Pancreas (tissue), 10 donors: ENCODE measurements around the gene NDUFS5. TPM values are rescaled to one million over a fixed set of nuclear protein-coding genes. Genes with fewer than 3 reads are reported as not detected.
A peak's percentile ranks its signal among the peaks of the same experiment; 100 is the strongest.
"Not testable (repeated sequence)": the region's sequence is repeated elsewhere in the genome, so short reads cannot be mapped to it uniquely, and the experiment has no call there.

Experiments
- ATAC-seq, 4 donors: fragments of 200-7000 bp; cut with Tn5 transposase; one replicate each; pipeline versions ENCODE4 v1.8.0 to v1.9.1; 2020; ENCODE audit warnings: mild to moderate bottlenecking in 4 of 4, moderate library complexity in 4 of 4
- DNase-seq, 6 donors: peaks; one replicate each; pipeline ENCODE4 v3.0.0-alpha.2; 2020
- FAIRE-seq: peaks from 2 replicates; lab custom pipeline; 2012; peaks lifted over from hg19 to GRCh38; lab: Jason Lieb, UNC
- H3K27ac ChIP-seq, 4 donors: fragments of 200-600 bp; sonication (generic); 1 replicate in 3 of 4; 2 replicates in 1 of 4; pipeline versions ENCODE4 v1.5.0 to v1.8.0; 2020
- H3K27me3 ChIP-seq, 4 donors: fragments of 200-600 bp; one replicate each; pipeline ENCODE4 v1.8.0; 2021
- H3K36me3 ChIP-seq, 3 donors: fragments of 200-600 bp; sonication (generic) in 1 of 3; one replicate each; pipeline versions ENCODE4 v1.5.0 to v1.8.0; 2020 to 2021
- H3K4me1 ChIP-seq, 3 donors: fragments of 200-600 bp; one replicate each; pipeline ENCODE4 v1.8.0; 2021
- H3K4me3 ChIP-seq, 4 donors: fragments of 200-600 bp; sonication (generic) in 2 of 4; one replicate each; pipeline versions ENCODE4 v1.5.0 to v1.8.0; 2020 to 2021
- H3K9me3 ChIP-seq, 4 donors: fragments of 200-600 bp; one replicate each; pipeline ENCODE4 v1.8.0; 2021
- WGBS, 2 donors: extraction: QIAGEN DNeasy Blood & Tissue Kit; methylation state at CpG; one replicate each; pipeline ENCODE4 v1.1.7; 2013; 5-methylcytosine and 5-hydroxymethylcytosine counted together
- intact Hi-C, 3 donors: fragments of 100-400 bp; cut with DNase I; formaldehyde crosslinking; loops; one replicate each; pipeline versions ENCODE4 v1.11.1 to v1.14.2; 2022
- polyA plus RNA-seq, 2 donors: library from polyadenylated mRNA; stranded (reverse); fragments of 200-250 nt; gene quantifications; one replicate each; pipeline ENCODE4 v1.2.3, GENCODE V29; 2013
- total RNA-seq, 6 donors: library from RNA; stranded (reverse); fragmentation: NEBNext Ultra II Directional in 4 of 6; extraction: Animal tissue kit (Norgen Biotek cat#: 25700) in 4 of 6; gene quantifications; one replicate each; pipeline versions ENCODE4 v1.2.1 to v1.2.4, GENCODE V29; 2021 to 2023
- TF ChIP-seq, protein P1 (sequence below), 4 donors: fragments of 200-600 bp; sonication (generic) in 3 of 4; IDR thresholded peaks; one replicate each; pipeline versions ENCODE4 v1.5.0 to v1.8.0; 2021; ENCODE audit warnings: antibody characterized with exemption in 4 of 4
- donor health status: healthy with polysubstance abuse.
- donor health status: DM: no; HTN: no; CAD: no; lungs with moderate emphysema.
- donor health status: DM: no; HTN: no; CAD: no.
- donor health status: control.
- donor health status: control.
- donor health status: Bipolar disorder and iron deficiency.
- donor health status: DM: yes; HTN: yes; CAD: no.
- donor health status: DM: no; HTN: no; CAD: no.
- donor health status: DM: no; HTN: no; CAD: no.
- donor health status: DM: yes; HTN: yes; CAD: no.

The NDUFS5 gene
- total and polyA plus RNA-seq, 8 donors = 52.2 to 319 (median 76.5) TPM

- intact Hi-C loops = no loop called here
- no peaks in the 10 kb centered on the region for H3K4me1 ChIP-seq
- no peak for DNase-seq
These were observed 25.8 kb downstream of the NDUFS5 start for GRCh38 chr1:39051956-39052355.

DNA sequence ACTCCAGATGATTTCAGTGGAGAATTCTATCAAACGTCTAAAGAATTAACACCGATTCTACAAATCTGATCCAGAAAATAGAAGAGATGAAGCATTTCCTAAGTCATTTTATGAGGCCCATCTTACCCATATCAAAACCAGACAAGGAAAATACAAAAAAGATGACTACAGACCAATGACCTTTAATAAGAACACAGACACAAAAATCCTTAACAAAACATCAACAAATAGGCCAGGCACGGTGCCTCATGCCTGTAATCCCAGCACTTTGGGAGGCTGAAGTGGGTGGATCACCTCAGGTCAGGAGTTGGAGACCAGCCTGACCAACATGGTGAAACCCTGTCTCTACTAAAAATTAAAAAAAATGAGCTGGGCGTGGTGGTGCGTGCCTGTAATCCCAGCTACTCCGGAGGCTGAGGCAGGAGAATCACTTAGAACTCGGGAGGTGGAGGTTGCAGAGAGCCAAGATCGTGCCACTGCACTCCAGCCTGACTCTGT lies 29.1 kb downstream of the NDUFS5 start:
- 91 to 92% methylated on average over 8 of the region's 8 CpGs for WGBS, 2 donors
- H3K27me3 ChIP-seq, H3K9me3 ChIP-seq, H3K27ac ChIP-seq, ATAC-seq, H3K4me1 ChIP-seq, intact Hi-C loops, H3K36me3 ChIP-seq, H3K4me3 ChIP-seq, FAIRE-seq, DNase-seq: not testable (repeated sequence)

More at GRCh38 chr1:39051956-39052355, 25.8 kb downstream of the NDUFS5 start:
- Histone ChIP-seq H3K27me3 (no peaks in the 10 kb centered on the region), H3K27ac (no peak overlapping the region), H3K36me3 (no peaks in the 10 kb centered on the region), H3K4me3 (no peak overlapping the region), H3K9me3 (no peaks in the 10 kb centered on the region)
- WGBS, 2 donors = 79 to 86% methylated on average over 4 of the region's 4 CpGs
- FAIRE-seq (no peak), ATAC-seq (no peak)
- TF ChIP-seq, protein P1, sequence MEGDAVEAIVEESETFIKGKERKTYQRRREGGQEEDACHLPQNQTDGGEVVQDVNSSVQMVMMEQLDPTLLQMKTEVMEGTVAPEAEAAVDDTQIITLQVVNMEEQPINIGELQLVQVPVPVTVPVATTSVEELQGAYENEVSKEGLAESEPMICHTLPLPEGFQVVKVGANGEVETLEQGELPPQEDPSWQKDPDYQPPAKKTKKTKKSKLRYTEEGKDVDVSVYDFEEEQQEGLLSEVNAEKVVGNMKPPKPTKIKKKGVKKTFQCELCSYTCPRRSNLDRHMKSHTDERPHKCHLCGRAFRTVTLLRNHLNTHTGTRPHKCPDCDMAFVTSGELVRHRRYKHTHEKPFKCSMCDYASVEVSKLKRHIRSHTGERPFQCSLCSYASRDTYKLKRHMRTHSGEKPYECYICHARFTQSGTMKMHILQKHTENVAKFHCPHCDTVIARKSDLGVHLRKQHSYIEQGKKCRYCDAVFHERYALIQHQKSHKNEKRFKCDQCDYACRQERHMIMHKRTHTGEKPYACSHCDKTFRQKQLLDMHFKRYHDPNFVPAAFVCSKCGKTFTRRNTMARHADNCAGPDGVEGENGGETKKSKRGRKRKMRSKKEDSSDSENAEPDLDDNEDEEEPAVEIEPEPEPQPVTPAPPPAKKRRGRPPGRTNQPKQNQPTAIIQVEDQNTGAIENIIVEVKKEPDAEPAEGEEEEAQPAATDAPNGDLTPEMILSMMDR (IDR thresholded peaks at IDR 0.05) = no peak

GRCh38 chr1:39061516-39061915 lies 35.4 kb downstream of the NDUFS5 start:
- FAIRE-seq, H3K4me3 ChIP-seq, H3K4me1 ChIP-seq, H3K36me3 ChIP-seq, intact Hi-C loops, H3K9me3 ChIP-seq, ATAC-seq, H3K27ac ChIP-seq, H3K27me3 ChIP-seq: not testable (repeated sequence)
- peak in 1 of 6 donors; percentile 4 for DNase-seq
- 93 to 97% methylated on average over 7 of the region's 7 CpGs for WGBS, 2 donors

DNA sequence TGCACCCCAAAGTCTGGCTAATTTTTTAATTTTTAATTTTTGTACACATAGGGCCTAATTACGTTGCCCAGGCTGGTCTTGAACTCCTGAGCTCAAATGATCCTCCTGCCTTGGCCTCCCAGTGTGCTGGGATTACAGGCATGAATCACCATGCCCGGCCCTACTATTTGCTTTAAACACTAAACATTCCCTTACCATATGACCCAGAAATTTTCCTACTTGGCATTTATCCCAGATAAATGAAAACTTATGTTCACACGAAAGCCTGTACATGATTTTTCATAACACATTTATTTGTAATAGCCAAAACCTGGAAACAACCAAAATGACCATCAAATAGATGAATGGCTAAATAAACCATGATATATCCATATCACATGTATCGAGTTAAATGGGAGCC lies 35.8 kb downstream of the NDUFS5 start:
- Histone ChIP-seq H3K27me3 (no peaks in the 10 kb centered on the region), H3K9me3 (no peaks in the 10 kb centered on the region), H3K4me3 (no peak overlapping the region), H3K36me3 (no peaks in the 10 kb centered on the region), H3K27ac (no peak overlapping the region), H3K4me1 (no peaks in the 10 kb centered on the region)
- DNase-seq (peak in 1 of 6 donors; percentile 0), FAIRE-seq (no peak), ATAC-seq (no peak)
- intact Hi-C loops = no loop called here
- TF ChIP-seq, protein P1 (IDR thresholded peaks at IDR 0.05) = no peak
- WGBS, 2 donors = 74 to 76% methylated on average over 4 of the region's 4 CpGs

DNA sequence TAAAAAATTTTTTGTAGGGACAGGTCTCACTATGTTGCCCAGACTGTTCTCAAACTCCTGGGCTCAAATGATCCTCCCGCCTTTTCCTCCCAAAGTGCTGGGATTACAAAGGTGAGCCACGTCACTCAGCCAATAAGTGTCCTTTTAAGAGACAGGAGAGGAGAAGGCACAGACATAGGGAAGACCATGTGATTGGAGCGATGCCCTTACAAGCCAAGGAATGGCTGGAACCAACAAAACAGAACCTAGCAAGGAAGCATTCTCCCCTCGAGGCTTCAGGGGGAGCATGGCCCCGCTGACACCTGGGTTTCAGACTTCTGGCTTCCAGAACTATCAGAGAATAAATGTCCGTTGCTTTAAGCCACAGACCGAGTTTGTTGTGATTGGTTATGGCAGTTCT lies 37.0 kb downstream of the NDUFS5 start:
- WGBS, 2 donors = 66 to 75% methylated on average over 7 of the region's 7 CpGs

DNA sequence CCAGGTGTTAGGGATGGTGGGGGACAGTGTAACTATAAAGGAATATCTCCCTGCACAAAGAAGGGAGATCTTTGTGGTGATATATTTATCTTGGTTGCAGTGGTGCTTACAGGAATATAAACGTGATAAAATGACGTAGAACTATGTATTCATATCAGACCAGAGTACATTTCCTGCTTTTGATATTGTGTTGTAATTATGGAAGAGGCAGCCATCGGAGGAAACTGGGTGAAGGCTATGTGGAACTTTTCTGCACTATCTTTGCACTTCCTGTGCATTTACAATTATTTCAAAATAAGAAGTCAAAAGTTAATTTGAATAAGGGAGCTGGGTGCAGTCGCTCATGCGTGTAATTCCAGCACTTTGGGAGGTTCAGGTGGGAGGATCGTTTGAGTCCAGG lies 37.6 kb downstream of the NDUFS5 start:
- intact Hi-C loops = no loop called here
- TF ChIP-seq, protein P1 (IDR thresholded peaks at IDR 0.05) = no peak
- H3K4me3 ChIP-seq = no peak overlapping the region
- no peak overlapping the region for H3K27ac ChIP-seq
- DNase-seq (no peak), FAIRE-seq (no peak), ATAC-seq (no peak)
- 59 to 66% methylated on average over 6 of the region's 6 CpGs for WGBS, 2 donors
- H3K9me3 ChIP-seq = no peaks in the 10 kb centered on the region
- H3K27me3 ChIP-seq = no peaks in the 10 kb centered on the region
- no peaks in the 10 kb centered on the region for H3K36me3 ChIP-seq
- H3K4me1 ChIP-seq = no peaks in the 10 kb centered on the region

More for the DNA sequence above, 37.0 kb downstream of the NDUFS5 start:
- intact Hi-C loops = no loop called here
- Histone ChIP-seq H3K4me1 (no peaks in the 10 kb centered on the region), H3K9me3 (no peaks in the 10 kb centered on the region), H3K36me3 (no peaks in the 10 kb centered on the region), H3K27me3 (no peaks in the 10 kb centered on the region), H3K4me3 (no peak overlapping the region), H3K27ac (no peak overlapping the region)
- ATAC-seq = no peak
- peak in 1 of 6 donors; percentile 13 for DNase-seq
- TF ChIP-seq, protein P1 (IDR thresholded peaks at IDR 0.05) = no peak
- no peak for FAIRE-seq
